ENCODE data around the gene CDK14. TPM values are rescaled to one million over a fixed set of nuclear protein-coding genes. Genes with fewer than 3 reads are reported as not detected.

The CDK14 gene
- total and polyA plus RNA-seq, 4 donors = 4.2 to 12.4 (median 7.4) TPM

DNA sequence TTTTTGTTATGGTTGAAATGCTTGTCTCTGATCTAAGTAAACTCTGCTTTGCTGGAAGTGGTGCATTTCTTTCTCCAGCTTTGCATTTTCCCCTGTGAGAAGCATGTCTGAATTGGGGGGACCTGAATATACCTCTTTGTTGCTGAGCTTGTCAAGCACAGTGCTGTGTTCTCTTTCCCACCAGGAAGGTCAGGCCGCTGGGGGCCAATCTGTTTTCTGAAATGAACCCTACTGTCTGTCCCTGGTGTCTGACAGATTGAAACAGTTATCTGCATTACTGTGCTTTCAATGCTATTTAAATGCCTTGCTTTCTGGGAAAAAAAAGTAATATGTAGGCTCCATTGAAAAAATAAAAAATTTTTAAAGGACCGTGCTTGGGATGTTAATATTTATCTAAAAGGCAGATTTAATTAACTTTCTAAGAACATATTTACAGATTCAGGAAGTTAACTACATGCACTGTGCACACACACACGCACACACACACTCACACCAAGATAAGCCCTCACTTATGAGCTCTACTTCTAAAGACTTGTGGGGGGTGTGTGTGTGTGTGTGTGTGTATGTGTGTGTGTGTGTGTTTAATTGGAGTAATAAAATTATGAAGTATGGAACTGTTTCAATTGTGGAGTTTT lies 541.1 kb downstream of the CDK14 start:
- Histone ChIP-seq H3K36me3 (ENCODE audit: control insufficient read depth in 4 of 4, insufficient read depth in 3 of 4, low read depth in 1 of 4, low read length in 3 of 4) (peaks cover 0 to under 1% (median 0%) of the 10 kb centered on the region in 4 donors), H3K27me3 (ENCODE audit: control insufficient read depth in 4 of 4, insufficient read depth in 4 of 4, low read length in 3 of 4) (no peaks in the 10 kb centered on the region), H3K9me3 (ENCODE audit: control insufficient read depth in 4 of 4, low read length in 3 of 4) (no peaks in the 10 kb centered on the region), H3K9ac (ENCODE audit: low read depth in 1 of 2, low read length in 2 of 2) (no peak overlapping the region), H3K27ac (ENCODE audit: low read depth in 1 of 2, low read length in 2 of 2) (no peak overlapping the region), H3K4me1 (ENCODE audit: control insufficient read depth in 4 of 4, insufficient read depth in 4 of 4, low read length in 3 of 4) (no peaks in the 10 kb centered on the region), H3K4me3 (ENCODE audit: low read depth in 1 of 3, low read length in 3 of 3) (no peak overlapping the region)
- DNase-seq (ENCODE audit: low spot score) = no peak
- TF ChIP-seq, protein P1, sequence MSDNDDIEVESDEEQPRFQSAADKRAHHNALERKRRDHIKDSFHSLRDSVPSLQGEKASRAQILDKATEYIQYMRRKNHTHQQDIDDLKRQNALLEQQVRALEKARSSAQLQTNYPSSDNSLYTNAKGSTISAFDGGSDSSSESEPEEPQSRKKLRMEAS (IDR thresholded peaks at IDR 0.05) = no peak
- TF ChIP-seq TAF1 (conservative IDR thresholded peaks at IDR 0.05) (no peak), RXRA (IDR thresholded peaks at IDR 0.05) (no peak), JUND (IDR thresholded peaks at IDR 0.05) (no peak), FOXA2 (IDR thresholded peaks at IDR 0.05) (no peak), HNF4A (conservative IDR thresholded peaks at IDR 0.05) (no peak), FOXA1 (IDR thresholded peaks at IDR 0.05) (no peak)
- TF ChIP-seq, protein P2, sequence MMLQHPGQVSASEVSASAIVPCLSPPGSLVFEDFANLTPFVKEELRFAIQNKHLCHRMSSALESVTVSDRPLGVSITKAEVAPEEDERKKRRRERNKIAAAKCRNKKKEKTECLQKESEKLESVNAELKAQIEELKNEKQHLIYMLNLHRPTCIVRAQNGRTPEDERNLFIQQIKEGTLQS (IDR thresholded peaks at IDR 0.05) = no peak
- 72% methylated on average over 3 of the region's 3 CpGs for WGBS

DNA sequence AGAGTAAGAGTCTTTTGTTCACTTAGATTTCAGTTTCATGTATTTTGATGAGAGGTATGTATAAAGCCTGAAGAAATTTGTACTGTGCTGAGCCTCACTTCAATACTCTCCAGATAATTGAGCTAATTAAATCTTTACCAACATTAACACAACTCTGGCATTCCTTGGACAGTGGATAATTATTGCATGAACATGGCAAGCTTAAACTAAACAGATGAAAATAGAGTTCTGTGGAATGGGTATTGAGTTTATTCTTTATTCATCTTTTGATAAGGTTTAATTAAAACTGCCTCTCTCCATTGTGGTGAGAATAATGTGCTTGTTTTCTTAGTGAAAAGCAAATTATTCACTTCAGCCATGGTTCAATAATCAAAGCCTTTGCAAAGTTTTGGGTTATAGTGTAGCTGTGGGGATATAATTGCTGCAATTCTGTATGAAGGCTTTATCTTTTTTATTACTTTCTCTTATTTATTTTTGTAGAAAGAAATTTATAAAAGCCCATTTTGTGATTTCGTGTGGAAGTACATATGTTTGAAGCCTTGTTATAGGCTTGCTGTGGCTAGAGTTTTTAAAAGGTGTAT lies 541.8 kb downstream of the CDK14 start:
- no peak overlapping the region for H3K9ac ChIP-seq (ENCODE audit: low read depth in 1 of 2, low read length in 2 of 2)
- no peak overlapping the region for H3K27ac ChIP-seq (ENCODE audit: low read depth in 1 of 2, low read length in 2 of 2)
- 87% methylated on average over 1 of the region's 1 CpG for WGBS
- DNase-seq (ENCODE audit: low spot score) = no peak
- H3K27me3 ChIP-seq (ENCODE audit: control insufficient read depth in 4 of 4, insufficient read depth in 4 of 4, low read length in 3 of 4) = no peaks in the 10 kb centered on the region
- H3K4me1 ChIP-seq (ENCODE audit: control insufficient read depth in 4 of 4, insufficient read depth in 4 of 4, low read length in 3 of 4) = no peaks in the 10 kb centered on the region
- H3K4me3 ChIP-seq (ENCODE audit: low read depth in 1 of 3, low read length in 3 of 3) = no peak overlapping the region
- TF ChIP-seq GABPA (IDR thresholded peaks at IDR 0.05 in 1 of 2, conservative IDR thresholded peaks at IDR 0.05 in 1 of 2) (no peak), NR2F2 (IDR thresholded peaks at IDR 0.05) (no peak), FOXA2 (IDR thresholded peaks at IDR 0.05) (no peak), SP1 (IDR thresholded peaks at IDR 0.05) (no peak), RAD21 (IDR thresholded peaks at IDR 0.05) (no peak), TAF1 (conservative IDR thresholded peaks at IDR 0.05) (no peak), RXRA (IDR thresholded peaks at IDR 0.05) (no peak), HNF4G (IDR thresholded peaks at IDR 0.05) (no peak), JUND (IDR thresholded peaks at IDR 0.05) (no peak), HNF4A (conservative IDR thresholded peaks at IDR 0.05) (no peak), FOXA1 (IDR thresholded peaks at IDR 0.05) (no peak), YY1 (IDR thresholded peaks at IDR 0.05) (no peak), EGR1 (IDR thresholded peaks at IDR 0.05; ENCODE audit: low read depth in 2 of 2) (no peak)
- TF ChIP-seq, protein P3, sequence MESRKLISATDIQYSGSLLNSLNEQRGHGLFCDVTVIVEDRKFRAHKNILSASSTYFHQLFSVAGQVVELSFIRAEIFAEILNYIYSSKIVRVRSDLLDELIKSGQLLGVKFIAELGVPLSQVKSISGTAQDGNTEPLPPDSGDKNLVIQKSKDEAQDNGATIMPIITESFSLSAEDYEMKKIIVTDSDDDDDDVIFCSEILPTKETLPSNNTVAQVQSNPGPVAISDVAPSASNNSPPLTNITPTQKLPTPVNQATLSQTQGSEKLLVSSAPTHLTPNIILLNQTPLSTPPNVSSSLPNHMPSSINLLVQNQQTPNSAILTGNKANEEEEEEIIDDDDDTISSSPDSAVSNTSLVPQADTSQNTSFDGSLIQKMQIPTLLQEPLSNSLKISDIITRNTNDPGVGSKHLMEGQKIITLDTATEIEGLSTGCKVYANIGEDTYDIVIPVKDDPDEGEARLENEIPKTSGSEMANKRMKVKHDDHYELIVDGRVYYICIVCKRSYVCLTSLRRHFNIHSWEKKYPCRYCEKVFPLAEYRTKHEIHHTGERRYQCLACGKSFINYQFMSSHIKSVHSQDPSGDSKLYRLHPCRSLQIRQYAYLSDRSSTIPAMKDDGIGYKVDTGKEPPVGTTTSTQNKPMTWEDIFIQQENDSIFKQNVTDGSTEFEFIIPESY (IDR thresholded peaks at IDR 0.05) = no peak
- TF ChIP-seq, protein P1 (IDR thresholded peaks at IDR 0.05) = no peak
- TF ChIP-seq, protein P4, sequence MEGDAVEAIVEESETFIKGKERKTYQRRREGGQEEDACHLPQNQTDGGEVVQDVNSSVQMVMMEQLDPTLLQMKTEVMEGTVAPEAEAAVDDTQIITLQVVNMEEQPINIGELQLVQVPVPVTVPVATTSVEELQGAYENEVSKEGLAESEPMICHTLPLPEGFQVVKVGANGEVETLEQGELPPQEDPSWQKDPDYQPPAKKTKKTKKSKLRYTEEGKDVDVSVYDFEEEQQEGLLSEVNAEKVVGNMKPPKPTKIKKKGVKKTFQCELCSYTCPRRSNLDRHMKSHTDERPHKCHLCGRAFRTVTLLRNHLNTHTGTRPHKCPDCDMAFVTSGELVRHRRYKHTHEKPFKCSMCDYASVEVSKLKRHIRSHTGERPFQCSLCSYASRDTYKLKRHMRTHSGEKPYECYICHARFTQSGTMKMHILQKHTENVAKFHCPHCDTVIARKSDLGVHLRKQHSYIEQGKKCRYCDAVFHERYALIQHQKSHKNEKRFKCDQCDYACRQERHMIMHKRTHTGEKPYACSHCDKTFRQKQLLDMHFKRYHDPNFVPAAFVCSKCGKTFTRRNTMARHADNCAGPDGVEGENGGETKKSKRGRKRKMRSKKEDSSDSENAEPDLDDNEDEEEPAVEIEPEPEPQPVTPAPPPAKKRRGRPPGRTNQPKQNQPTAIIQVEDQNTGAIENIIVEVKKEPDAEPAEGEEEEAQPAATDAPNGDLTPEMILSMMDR (IDR thresholded peaks at IDR 0.05; ENCODE audit: low read depth, low read length, missing input control) = no peak
- TF ChIP-seq, protein P2 (IDR thresholded peaks at IDR 0.05) = no peak
- TF ChIP-seq, protein P5, sequence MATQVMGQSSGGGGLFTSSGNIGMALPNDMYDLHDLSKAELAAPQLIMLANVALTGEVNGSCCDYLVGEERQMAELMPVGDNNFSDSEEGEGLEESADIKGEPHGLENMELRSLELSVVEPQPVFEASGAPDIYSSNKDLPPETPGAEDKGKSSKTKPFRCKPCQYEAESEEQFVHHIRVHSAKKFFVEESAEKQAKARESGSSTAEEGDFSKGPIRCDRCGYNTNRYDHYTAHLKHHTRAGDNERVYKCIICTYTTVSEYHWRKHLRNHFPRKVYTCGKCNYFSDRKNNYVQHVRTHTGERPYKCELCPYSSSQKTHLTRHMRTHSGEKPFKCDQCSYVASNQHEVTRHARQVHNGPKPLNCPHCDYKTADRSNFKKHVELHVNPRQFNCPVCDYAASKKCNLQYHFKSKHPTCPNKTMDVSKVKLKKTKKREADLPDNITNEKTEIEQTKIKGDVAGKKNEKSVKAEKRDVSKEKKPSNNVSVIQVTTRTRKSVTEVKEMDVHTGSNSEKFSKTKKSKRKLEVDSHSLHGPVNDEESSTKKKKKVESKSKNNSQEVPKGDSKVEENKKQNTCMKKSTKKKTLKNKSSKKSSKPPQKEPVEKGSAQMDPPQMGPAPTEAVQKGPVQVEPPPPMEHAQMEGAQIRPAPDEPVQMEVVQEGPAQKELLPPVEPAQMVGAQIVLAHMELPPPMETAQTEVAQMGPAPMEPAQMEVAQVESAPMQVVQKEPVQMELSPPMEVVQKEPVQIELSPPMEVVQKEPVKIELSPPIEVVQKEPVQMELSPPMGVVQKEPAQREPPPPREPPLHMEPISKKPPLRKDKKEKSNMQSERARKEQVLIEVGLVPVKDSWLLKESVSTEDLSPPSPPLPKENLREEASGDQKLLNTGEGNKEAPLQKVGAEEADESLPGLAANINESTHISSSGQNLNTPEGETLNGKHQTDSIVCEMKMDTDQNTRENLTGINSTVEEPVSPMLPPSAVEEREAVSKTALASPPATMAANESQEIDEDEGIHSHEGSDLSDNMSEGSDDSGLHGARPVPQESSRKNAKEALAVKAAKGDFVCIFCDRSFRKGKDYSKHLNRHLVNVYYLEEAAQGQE (IDR thresholded peaks at IDR 0.05) = no peak
- no peaks in the 10 kb centered on the region for H3K36me3 ChIP-seq (ENCODE audit: control insufficient read depth in 4 of 4, insufficient read depth in 3 of 4, low read depth in 1 of 4, low read length in 3 of 4)
- H3K9me3 ChIP-seq (ENCODE audit: control insufficient read depth in 4 of 4, low read length in 3 of 4) = no peaks in the 10 kb centered on the region
